T-cell (primary cell): ENCODE data around the gene TBC1D16. TPM values are rescaled to one million over a fixed set of nuclear protein-coding genes. Genes with fewer than 3 reads are reported as not detected.

ENCODE experiments used
- ATAC-seq, 4 experiments: fragments of 200-7000 bp in 3 of 4; fragments of 150-1000 bp in 1 of 4; cut with Tn5 transposase; replicated peaks in 1 of 4; 1 replicate in 3 of 4; 2 replicates in 1 of 4; pipeline ENCODE4 v1.10.0; 2021; ENCODE audit warnings: moderate library complexity in 3 of 4, mild to moderate bottlenecking in 2 of 4, moderate number of reproducible peaks in 1 of 4
- CTCF ChIA-PET, 2 donors: fragments of 300-600 bp; sonication (Branson Sonifier 250); formaldehyde crosslinking; loops; one replicate each; lab custom pipeline; 2022; ENCODE audit warnings: antibody characterized with exemption in 2 of 2; lab: Charles Lee
- POLR2A ChIA-PET, 2 donors: fragments of 300-600 bp; sonication (Branson Sonifier 250); formaldehyde crosslinking; loops; one replicate each; lab custom pipeline; 2022; ENCODE audit warnings: antibody characterized with exemption in 2 of 2; lab: Charles Lee
- DNase-seq, 35 experiments: peaks; one replicate each; pipeline versions ENCODE4 v3.0.0 to v3.0.0-alpha.2; 2013 to 2023
- H3K27ac ChIP-seq: one replicate; pipeline ENCODE4 v1.5.1; 2013; ENCODE audit warnings: low read length
- H3K27me3 ChIP-seq, 2 experiments: replicated peaks in 1 of 2; 1 replicate in 1 of 2; 2 replicates in 1 of 2; pipeline versions ENCODE4 v1.6.1 to v1.7.0; 2013; ENCODE audit warnings: low read length in 1 of 2, mixed read lengths in 1 of 2; ENCODE audit not compliant: control insufficient read depth in 2 of 2, insufficient read depth in 2 of 2; ENCODE audit errors: extremely low read depth in 1 of 2
- H3K36me3 ChIP-seq, 2 donors: 1 replicate in 1 of 2; 2 replicates in 1 of 2; pipeline versions ENCODE4 v1.6.1 to v1.7.0; 2013; ENCODE audit warnings: low read length in 1 of 2; ENCODE audit not compliant: control insufficient read depth in 2 of 2, insufficient read depth in 1 of 2; ENCODE audit errors: extremely low read depth in 1 of 2
- H3K4me1 ChIP-seq, 2 experiments: 1 replicate in 1 of 2; 2 replicates in 1 of 2; pipeline versions ENCODE4 v1.6.1 to v1.7.0; 2013; ENCODE audit warnings: low read length in 2 of 2, mixed read lengths in 1 of 2; ENCODE audit not compliant: insufficient read depth in 2 of 2, control insufficient read depth in 1 of 2; ENCODE audit errors: extremely low read depth in 1 of 2
- H3K4me3 ChIP-seq, 2 donors: 1 replicate in 1 of 2; 2 replicates in 1 of 2; pipeline versions ENCODE4 v1.5.1 to v1.7.0; 2013; ENCODE audit warnings: mild to moderate bottlenecking in 2 of 2, low read length in 1 of 2, moderate library complexity in 1 of 2; ENCODE audit not compliant: control insufficient read depth in 1 of 2; ENCODE audit errors: extremely low read depth in 1 of 2
- H3K9me3 ChIP-seq: 2 replicates; pipeline ENCODE4 v1.7.0; 2013
- H3K27ac Mint-ChIP-seq, 2 donors: one replicate each; pipeline ENCODE4 v1.8.0; 2020 to 2021; ENCODE audit warnings: mild to moderate bottlenecking in 2 of 2, mixed read lengths in 2 of 2
- H3K27me3 Mint-ChIP-seq, 2 donors: one replicate each; pipeline ENCODE4 v1.8.0; 2021 to 2022; ENCODE audit warnings: mixed read lengths in 2 of 2
- H3K36me3 Mint-ChIP-seq: one replicate; pipeline ENCODE4 v1.8.0; 2021; ENCODE audit warnings: mixed read lengths
- H3K4me1 Mint-ChIP-seq, 3 donors: one replicate each; pipeline ENCODE4 v1.8.0; 2020 to 2022; ENCODE audit warnings: mixed read lengths in 3 of 3, mild to moderate bottlenecking in 1 of 3
- H3K4me3 Mint-ChIP-seq, 3 donors: one replicate each; pipeline ENCODE4 v1.8.0; 2020 to 2022; ENCODE audit warnings: mild to moderate bottlenecking in 3 of 3, mixed read lengths in 3 of 3, moderate library complexity in 3 of 3
- H3K9me3 Mint-ChIP-seq, 3 donors: one replicate each; pipeline ENCODE4 v1.8.0; 2020 to 2022; ENCODE audit warnings: mixed read lengths in 3 of 3
- WGBS: methylation state at CpG from one replicate; pipeline ENCODE4 v1.1.5; 2013; ENCODE audit warnings: missing lambda C conversion rate; ENCODE audit not compliant: insufficient coverage; 5-methylcytosine and 5-hydroxymethylcytosine counted together
- total RNA-seq, 35 experiments: library from RNA in 6 of 35; stranded (reverse) in 6 of 35; fragments of 120-200 nt in 1 of 35; gene quantifications; one replicate each; pipeline versions ENCODE4 v1.2.1 to v1.2.4 and lab custom pipeline; 2013 to 2026

TBC1D16 gene
- total RNA-seq, 5 donors from 2014 or later (not counting 1 experiment from before 2014, with no cell fraction given): 1.9 to 6.1 (median 3.4) TPM

DNA sequence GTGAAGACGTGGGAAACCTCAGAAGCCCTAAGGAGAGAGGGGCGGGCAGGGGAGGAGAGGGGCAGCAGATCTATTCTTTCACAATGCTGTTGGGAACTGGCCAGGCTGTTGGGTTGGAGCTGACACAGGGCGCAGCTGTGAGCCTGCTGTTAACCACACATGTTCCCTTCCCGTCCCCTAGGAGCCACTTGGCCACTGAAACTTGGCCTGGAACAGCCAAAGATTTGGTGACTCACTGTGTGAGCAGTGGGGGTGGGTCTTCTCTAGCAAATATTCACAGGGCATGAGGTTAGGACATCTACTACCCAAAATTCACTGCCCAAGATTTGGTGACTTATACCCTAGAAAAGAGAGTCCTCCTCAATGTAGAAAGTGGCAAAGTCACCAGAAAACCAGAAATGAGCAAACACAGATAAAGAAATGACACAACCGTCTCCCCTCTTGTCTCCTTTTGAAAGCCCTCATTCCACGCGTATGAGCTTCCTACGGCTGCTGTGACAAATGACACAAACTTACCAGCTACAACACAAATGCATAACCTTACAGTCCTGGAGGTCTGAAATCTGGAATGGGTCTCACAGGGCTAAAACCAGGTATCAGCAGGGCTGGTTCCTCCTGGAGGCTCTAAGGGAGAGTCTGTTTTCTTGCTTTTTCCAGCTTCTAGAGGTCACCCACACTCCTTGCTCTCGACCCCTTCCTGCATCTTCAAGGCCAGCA lies 6.3 kb downstream of the TBC1D16 start:
- Histone ChIP-seq H3K9me3 (no peaks in the 10 kb centered on the region), H3K4me1 (no peaks in the 10 kb centered on the region), H3K36me3 (no peaks in the 10 kb centered on the region), H3K4me3 (no peak overlapping the region), H3K27ac (no peak overlapping the region), H3K27me3 (peaks cover 0 to 8% of the 10 kb centered on the region in 2 experiments)
- peaks cover 0 to 2% of the 10 kb centered on the region in 2 donors for H3K27me3 Mint-ChIP-seq
- WGBS: 64% methylated on average over 5 of the region's 9 CpGs
- H3K36me3 Mint-ChIP-seq: no peaks in the 10 kb centered on the region
- H3K4me1 Mint-ChIP-seq: peaks cover 0 to under 1% (median 0%) of the 10 kb centered on the region in 3 donors
- H3K9me3 Mint-ChIP-seq: no peaks in the 10 kb centered on the region
- DNase-seq (no peak), ATAC-seq (no peak)
- ChIA-PET POLR2A (no interaction called here), CTCF (no interaction called here)
- H3K4me3 Mint-ChIP-seq: no peak overlapping the region
- no peak overlapping the region for H3K27ac Mint-ChIP-seq

GRCh38 chr17:80028030-80028429 lies 7.6 kb downstream of the TBC1D16 start:
- ChIA-PET CTCF (interaction anchor here in 1 of 2 donors (0.6 kb wide), 1 partner anchor 169 kb away, joined by 3 read pairs; no protein-coding TSS in a partner anchor), POLR2A (no interaction called here)
- Histone ChIP-seq H3K36me3 (no peaks in the 10 kb centered on the region), H3K27me3 (peaks cover 0 to 4% of the 10 kb centered on the region in 2 experiments), H3K4me3 (no peak overlapping the region), H3K9me3 (no peaks in the 10 kb centered on the region), H3K27ac (no peak overlapping the region), H3K4me1 (no peaks in the 10 kb centered on the region)
- Mint-ChIP-seq H3K27me3 (no peaks in the 10 kb centered on the region), H3K36me3 (no peaks in the 10 kb centered on the region), H3K9me3 (no peaks in the 10 kb centered on the region), H3K4me1 (no peaks in the 10 kb centered on the region), H3K27ac (no peak overlapping the region), H3K4me3 (no peak overlapping the region)
- 90% methylated on average over 4 of the region's 10 CpGs for WGBS
- ATAC-seq (no peak), DNase-seq (no peak)

DNA sequence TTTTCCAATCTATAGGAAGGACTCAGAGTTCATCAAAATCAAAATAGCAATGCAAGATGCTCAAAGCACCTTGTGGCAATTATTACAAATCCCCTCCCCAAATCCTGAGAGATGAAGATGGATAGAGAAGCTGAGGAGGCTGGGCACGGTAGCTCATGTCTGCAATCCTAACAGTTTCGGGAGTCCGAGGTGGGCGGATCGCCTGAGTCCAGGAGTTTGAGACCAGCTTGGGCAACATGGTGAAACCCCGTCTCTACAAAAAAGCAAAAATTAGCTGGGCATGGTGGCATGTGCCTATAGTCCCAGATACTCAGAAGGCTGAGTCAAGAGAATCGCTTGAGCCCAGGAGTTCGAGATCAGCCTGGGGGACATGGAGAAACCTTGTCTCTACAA lies 8.6 kb downstream of the TBC1D16 start:
- ChIA-PET POLR2A (no interaction called here), CTCF (no interaction called here)
- H3K36me3 Mint-ChIP-seq: no peaks in the 10 kb centered on the region
- H3K27me3 Mint-ChIP-seq: no peaks in the 10 kb centered on the region
- H3K9me3 Mint-ChIP-seq: no peaks in the 10 kb centered on the region
- DNase-seq (no peak), ATAC-seq (no peak)
- H3K36me3 ChIP-seq: no peaks in the 10 kb centered on the region
- no peak overlapping the region for H3K4me3 ChIP-seq
- H3K4me1 Mint-ChIP-seq: no peaks in the 10 kb centered on the region
- WGBS: 95% methylated on average over 5 of the region's 8 CpGs
- H3K27ac ChIP-seq: no peak overlapping the region
- no peak overlapping the region for H3K4me3 Mint-ChIP-seq
- H3K27ac Mint-ChIP-seq: no peak overlapping the region
- no peaks in the 10 kb centered on the region for H3K9me3 ChIP-seq
- H3K27me3 ChIP-seq: peaks cover 0 to 4% of the 10 kb centered on the region in 2 experiments
- H3K4me1 ChIP-seq: no peaks in the 10 kb centered on the region

GRCh38 chr17:80026359-80027042 lies 9.2 kb downstream of the TBC1D16 start:
- no peak for DNase-seq
- Mint-ChIP-seq H3K27ac (no peak overlapping the region), H3K4me1 (no peaks in the 10 kb centered on the region), H3K9me3 (no peaks in the 10 kb centered on the region), H3K4me3 (no peak overlapping the region), H3K27me3 (no peaks in the 10 kb centered on the region), H3K36me3 (no peaks in the 10 kb centered on the region)
- peaks cover 0 to 4% of the 10 kb centered on the region in 2 experiments for H3K27me3 ChIP-seq
- no peaks in the 10 kb centered on the region for H3K9me3 ChIP-seq
- no peaks in the 10 kb centered on the region for H3K36me3 ChIP-seq
- H3K4me3 ChIP-seq: no peak overlapping the region
- POLR2A ChIA-PET: no interaction called here
- 94% methylated on average over 10 of the region's 10 CpGs for WGBS
- CTCF ChIA-PET: no interaction called here
- no peak for ATAC-seq
- H3K4me1 ChIP-seq: no peaks in the 10 kb centered on the region
- no peak overlapping the region for H3K27ac ChIP-seq

DNA sequence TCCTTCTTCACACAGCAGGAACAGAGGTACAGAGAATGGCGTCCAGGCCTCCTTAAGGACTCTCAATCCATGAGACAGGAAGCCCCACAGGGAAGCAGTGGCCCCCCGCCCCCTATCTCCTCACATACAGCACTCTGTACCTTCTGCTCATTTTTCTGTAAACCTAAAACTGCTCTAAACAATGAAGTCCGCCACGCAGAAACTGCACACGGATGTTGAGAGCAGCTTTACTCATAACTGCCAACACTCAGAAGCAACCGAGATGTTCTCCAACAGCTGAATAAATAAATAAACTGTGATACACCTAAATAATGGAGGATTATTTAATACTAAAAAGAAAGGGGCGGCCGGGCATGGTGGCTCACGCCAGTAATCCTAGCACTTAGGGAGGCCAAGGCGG lies 9.9 kb downstream of the TBC1D16 start:
- Histone ChIP-seq H3K4me1 (no peaks in the 10 kb centered on the region), H3K4me3 (no peak overlapping the region), H3K36me3 (no peaks in the 10 kb centered on the region), H3K9me3 (no peaks in the 10 kb centered on the region), H3K27ac (no peak overlapping the region), H3K27me3 (peaks cover 0 to 4% of the 10 kb centered on the region in 2 experiments)
- no peaks in the 10 kb centered on the region for H3K36me3 Mint-ChIP-seq
- DNase-seq: no peak
- H3K9me3 Mint-ChIP-seq: no peaks in the 10 kb centered on the region
- H3K4me1 Mint-ChIP-seq: no peaks in the 10 kb centered on the region
- H3K27ac Mint-ChIP-seq: no peak overlapping the region
- CTCF ChIA-PET: interaction anchor here in 1 of 2 donors (0.6 kb wide), 1 partner anchor 1065 kb away, joined by 3 read pairs; no protein-coding TSS in a partner anchor
- ATAC-seq: no peak
- H3K4me3 Mint-ChIP-seq: no peak overlapping the region
- 89% methylated on average over 3 of the region's 10 CpGs for WGBS
- POLR2A ChIA-PET: no interaction called here
- no peaks in the 10 kb centered on the region for H3K27me3 Mint-ChIP-seq

DNA sequence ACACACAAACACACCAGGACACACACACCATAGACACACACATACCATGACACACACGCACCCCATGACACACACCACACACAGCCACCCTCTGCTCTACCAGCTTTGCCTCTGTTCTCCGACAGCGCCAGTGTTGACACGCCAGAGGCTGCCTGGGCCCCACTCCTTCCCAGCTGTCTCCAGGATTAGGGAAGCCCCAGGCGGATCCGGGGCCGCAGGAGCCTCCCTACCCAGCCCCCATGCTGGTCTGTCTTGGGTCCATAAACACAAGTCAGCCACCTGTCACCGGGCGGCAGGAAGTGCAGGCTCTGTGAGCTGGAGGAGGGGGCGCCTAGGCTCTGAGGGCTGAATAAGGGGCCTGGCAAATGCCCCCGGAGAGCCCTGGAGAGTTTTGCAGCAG lies 10.5 kb downstream of the TBC1D16 start:
- Mint-ChIP-seq H3K27me3 (no peaks in the 10 kb centered on the region), H3K27ac (no peak overlapping the region), H3K4me3 (no peak overlapping the region), H3K36me3 (no peaks in the 10 kb centered on the region), H3K9me3 (no peaks in the 10 kb centered on the region), H3K4me1 (no peaks in the 10 kb centered on the region)
- DNase-seq (no peak), ATAC-seq (no peak)
- ChIA-PET CTCF (no interaction called here), POLR2A (no interaction called here)
- H3K36me3 ChIP-seq: no peaks in the 10 kb centered on the region
- no peaks in the 10 kb centered on the region for H3K9me3 ChIP-seq
- peaks cover 0 to 4% of the 10 kb centered on the region in 2 experiments for H3K27me3 ChIP-seq
- no peak overlapping the region for H3K27ac ChIP-seq
- H3K4me1 ChIP-seq: no peaks in the 10 kb centered on the region
- H3K4me3 ChIP-seq: no peak overlapping the region
- WGBS: 48% methylated on average over 8 of the region's 11 CpGs
